Upper lobe of right lung (tissue), 1 donor: Measurements from ENCODE around the gene RNF113B. TPM values are rescaled to one million over a fixed set of nuclear protein-coding genes. Genes with fewer than 3 reads are reported as not detected.

ENCODE experiments used
- ATAC-seq: fragments of 200-7000 bp; cut with Tn5 transposase; one replicate; pipeline ENCODE4 v1.9.1; 2020; ENCODE audit warnings: mild to moderate bottlenecking, moderate library complexity
- DNase-seq: peaks from one replicate; pipeline ENCODE4 v3.0.0-alpha.2; 2020
- H3K27ac ChIP-seq: fragments of 200-600 bp; one replicate; pipeline ENCODE4 v1.8.0; 2022
- H3K27me3 ChIP-seq: fragments of 200-600 bp; one replicate; pipeline ENCODE4 v1.8.0; 2022; ENCODE audit warnings: mild to moderate bottlenecking
- H3K36me3 ChIP-seq: fragments of 200-600 bp; one replicate; pipeline ENCODE4 v1.8.0; 2022
- H3K4me1 ChIP-seq: fragments of 200-600 bp; one replicate; pipeline ENCODE4 v1.8.0; 2022
- H3K4me3 ChIP-seq: fragments of 200-600 bp; one replicate; pipeline ENCODE4 v1.8.0; 2022; ENCODE audit warnings: mild to moderate bottlenecking
- H3K9me3 ChIP-seq: fragments of 200-600 bp; one replicate; pipeline ENCODE4 v1.8.0; 2022
- CTCF ChIP-seq: fragments of 200-600 bp; IDR thresholded peaks from one replicate; pipeline ENCODE4 v1.8.0; 2022; ENCODE audit warnings: antibody characterized with exemption
- intact Hi-C: fragments of 100-400 bp; cut with DNase I; formaldehyde crosslinking; loops from one replicate; pipeline ENCODE4 v1.11.0; 2022
- total RNA-seq: library from RNA; stranded (reverse); fragmentation: NEBNext Ultra II Directional; extraction: Animal tissue kit (Norgen Biotek cat#: 25700); gene quantifications from one replicate; pipeline ENCODE4 v1.2.1, GENCODE V29; 2021
- donor health status: DM: no; HTN: yes; CAD: no; lungs with severe emphysema.

RNF113B gene
- total RNA-seq, 1 donor from 2014 or later = not detected

GRCh38 chr13:98216711-98217285, 39.7 kb upstream of the RNF113B start:
- Histone ChIP-seq H3K4me1 (peaks cover 52% of the 10 kb centered on the region), H3K9me3 (no peaks in the 10 kb centered on the region), H3K4me3 (no peak overlapping the region), H3K36me3 (no peaks in the 10 kb centered on the region), H3K27ac (peak overlapping the region; percentile 45), H3K27me3 (no peaks in the 10 kb centered on the region)
- intact Hi-C loops = no loop called here
- no peak for TF ChIP-seq CTCF
- ATAC-seq = no peak
- DNase-seq = no peak

- intact Hi-C loops = no loop called here
- DNase-seq (no peak), ATAC-seq (no peak)
- Histone ChIP-seq H3K27me3 (no peaks in the 10 kb centered on the region), H3K27ac (no peak overlapping the region), H3K9me3 (no peaks in the 10 kb centered on the region), H3K36me3 (no peaks in the 10 kb centered on the region), H3K4me1 (peaks cover 46% of the 10 kb centered on the region), H3K4me3 (no peak overlapping the region)
- TF ChIP-seq CTCF = no peak
Measured at GRCh38 chr13:98216135-98216565, 39.1 kb upstream of the RNF113B start.

GRCh38 chr13:98215508-98215907, 38.4 kb upstream of the RNF113B start:
- intact Hi-C loops = no loop called here
- Histone ChIP-seq H3K36me3 (no peaks in the 10 kb centered on the region), H3K27ac (no peak overlapping the region), H3K4me3 (no peak overlapping the region), H3K4me1 (peaks cover 41% of the 10 kb centered on the region), H3K9me3 (no peaks in the 10 kb centered on the region), H3K27me3 (no peaks in the 10 kb centered on the region)
- DNase-seq (no peak), ATAC-seq (no peak)
- no peak for TF ChIP-seq CTCF

GRCh38 chr13:98214707-98215106, 37.6 kb upstream of the RNF113B start:
- H3K4me3 ChIP-seq = no peak overlapping the region
- intact Hi-C loops = no loop called here
- TF ChIP-seq CTCF = no peak
- DNase-seq = no peak
- no peaks in the 10 kb centered on the region for H3K36me3 ChIP-seq
- no peaks in the 10 kb centered on the region for H3K9me3 ChIP-seq
- peaks cover 36% of the 10 kb centered on the region for H3K4me1 ChIP-seq
- ATAC-seq = peak; percentile 89
- no peaks in the 10 kb centered on the region for H3K27me3 ChIP-seq
- H3K27ac ChIP-seq = no peak overlapping the region

GRCh38 chr13:98214008-98214643, 37.1 kb upstream of the RNF113B start:
- no peaks in the 10 kb centered on the region for H3K9me3 ChIP-seq
- no peaks in the 10 kb centered on the region for H3K27me3 ChIP-seq
- TF ChIP-seq CTCF = no peak
- no peak for DNase-seq
- H3K36me3 ChIP-seq = no peaks in the 10 kb centered on the region
- peak; percentile 8 for ATAC-seq
- intact Hi-C loops = no loop called here
- no peak overlapping the region for H3K4me3 ChIP-seq
- no peak overlapping the region for H3K27ac ChIP-seq
- H3K4me1 ChIP-seq = peaks cover 36% of the 10 kb centered on the region
